IMR-90 (cell line): ENCODE results near the gene ADD3. TPM values are rescaled to one million over a fixed set of nuclear protein-coding genes. Genes with fewer than 3 reads are reported as not detected.

Experiments used
- ATAC-seq: fragments of 200-7000 bp; cut with Tn5 transposase; 2 replicates; pipeline ENCODE4 v1.9.1; 2020; ENCODE audit warnings: low read depth, mild to moderate bottlenecking, moderate library complexity
- BruUV-seq: library from RNA; stranded (reverse); fragments of 400-500 nt; replicated peaks from 2 replicates; lab custom pipeline; 2021; lab: Mats Ljungman, UMichigan
- CTCF ChIA-PET: fragments of 300-600 bp; formaldehyde crosslinking; extraction: SDS; loops from one replicate; lab custom pipeline; 2021; ENCODE audit warnings: antibody characterized with exemption; lab: Yijun Ruan, JAX
- POLR2A ChIA-PET: fragments of 300-600 bp; sonication (Branson Sonifier 250); formaldehyde crosslinking; loops from one replicate; lab custom pipeline; 2022; ENCODE audit warnings: antibody characterized with exemption; ENCODE audit not compliant: unreplicated experiment; lab: Charles Lee
- DNase-seq: peaks from one replicate; pipeline ENCODE4 v3.0.0; 2013
- H2AFZ ChIP-seq: replicated peaks from 2 replicates; pipeline ENCODE3; 2013; ENCODE audit warnings: low read length, mild to moderate bottlenecking; ENCODE audit not compliant: poor library complexity
- H2AK5ac ChIP-seq: 2 replicates; pipeline ENCODE4 v1.6.1; 2013; ENCODE audit warnings: low read depth, low read length, inconsistent platforms
- H2AK9ac ChIP-seq: replicated peaks from 2 replicates; pipeline ENCODE3; 2013; ENCODE audit warnings: mild to moderate bottlenecking, low read depth, low read length, moderate library complexity; ENCODE audit not compliant: poor library complexity
- H2BK120ac ChIP-seq: 2 replicates; pipeline ENCODE4 v1.6.1; 2013; ENCODE audit warnings: low read depth, low read length, inconsistent platforms
- H2BK15ac ChIP-seq: 3 replicates; pipeline ENCODE4 v1.6.1; 2013; ENCODE audit warnings: low read depth, low read length, inconsistent platforms
- H2BK20ac ChIP-seq: 2 replicates; pipeline ENCODE4 v1.6.1; 2013; ENCODE audit warnings: low read depth, mild to moderate bottlenecking, inconsistent platforms, low read length, moderate library complexity
- H2BK5ac ChIP-seq: 2 replicates; pipeline ENCODE4 v1.6.1; 2013; ENCODE audit warnings: mild to moderate bottlenecking, low read depth, low read length, inconsistent platforms; ENCODE audit not compliant: poor library complexity, severe bottlenecking
- H3K14ac ChIP-seq: replicated peaks from 2 replicates; pipeline ENCODE4 v1.6.1; 2013; ENCODE audit warnings: low read depth, low read length, inconsistent platforms
- H3K18ac ChIP-seq: 2 replicates; pipeline ENCODE4 v1.6.1; 2013; ENCODE audit warnings: low read depth, low read length, control low read depth
- H3K23ac ChIP-seq: 2 replicates; pipeline ENCODE4 v1.6.1; 2013; ENCODE audit warnings: low read depth, low read length, inconsistent platforms
- H3K27ac ChIP-seq: 2 replicates; pipeline ENCODE4 v1.5.1; 2013; ENCODE audit warnings: mild to moderate bottlenecking, control low read depth, low read length; ENCODE audit not compliant: insufficient read depth
- H3K27me3 ChIP-seq: 2 replicates; pipeline ENCODE4 v1.6.1; 2013; ENCODE audit warnings: low read length; ENCODE audit not compliant: control insufficient read depth, insufficient read depth
- H3K36me3 ChIP-seq: 2 replicates; pipeline ENCODE4 v1.6.1; 2013; ENCODE audit warnings: low read length, mixed read lengths; ENCODE audit not compliant: control insufficient read depth, insufficient read depth
- H3K4ac ChIP-seq: 2 replicates; pipeline ENCODE4 v1.6.1; 2013; ENCODE audit warnings: low read depth, low read length, inconsistent platforms
- H3K4me1 ChIP-seq: 2 replicates; pipeline ENCODE4 v1.6.1; 2013; ENCODE audit warnings: low read length, mixed read lengths; ENCODE audit not compliant: control insufficient read depth, insufficient read depth
- H3K4me2 ChIP-seq: 2 replicates; pipeline ENCODE4 v1.6.1; 2013; ENCODE audit warnings: low read depth, mild to moderate bottlenecking, control low read depth, low read length, moderate library complexity
- H3K4me3 ChIP-seq: 2 replicates; pipeline ENCODE4 v1.5.1; 2013; ENCODE audit warnings: low read depth, mild to moderate bottlenecking, control low read depth, low read length, moderate library complexity; ENCODE audit not compliant: insufficient read depth
- H3K56ac ChIP-seq: 2 replicates; pipeline ENCODE4 v1.6.1; 2013; ENCODE audit warnings: low read length, inconsistent platforms; ENCODE audit not compliant: insufficient read depth; ENCODE audit errors: extremely low read depth
- H3K79me1 ChIP-seq, 2 experiments: 2 replicates each; pipeline ENCODE4 v1.6.1; 2013; ENCODE audit warnings: low read length in 2 of 2, inconsistent platforms in 1 of 2, low read depth in 1 of 2
- H3K9ac ChIP-seq: 2 replicates; pipeline ENCODE4 v1.6.1; 2013; ENCODE audit warnings: low read depth, low read length, control low read depth
- H3K9me1 ChIP-seq: 2 replicates; pipeline ENCODE4 v1.6.1; 2013; ENCODE audit warnings: low read length, inconsistent platforms; ENCODE audit not compliant: insufficient read depth
- H3K9me3 ChIP-seq: 2 replicates; pipeline ENCODE4 v1.6.1; 2013; ENCODE audit warnings: low read length; ENCODE audit not compliant: control insufficient read depth, insufficient read depth
- H4K20me1 ChIP-seq: 2 replicates; pipeline ENCODE4 v1.6.1; 2013; ENCODE audit warnings: low read length, inconsistent platforms; ENCODE audit not compliant: insufficient read depth
- H4K5ac ChIP-seq: 2 replicates; pipeline ENCODE4 v1.6.1; 2013; ENCODE audit warnings: mild to moderate bottlenecking, low read depth, low read length, control low read depth
- H4K8ac ChIP-seq, 2 experiments: 2 replicates each; pipeline ENCODE4 v1.6.1; 2013; ENCODE audit warnings: low read depth in 2 of 2, low read length in 2 of 2, control low read depth in 1 of 2, inconsistent platforms in 1 of 2
- H4K91ac ChIP-seq: 2 replicates; pipeline ENCODE4 v1.6.1; 2013; ENCODE audit warnings: low read depth, low read length, inconsistent platforms; ENCODE audit not compliant: insufficient read depth
- BHLHE40 ChIP-seq: fragments of 150-350 bp; IDR thresholded peaks from 2 replicates; pipeline ENCODE4 v1.6.1; 2016; ENCODE audit warnings: mild to moderate bottlenecking, low read depth, low read length
- CEBPB ChIP-seq: IDR thresholded peaks from 2 replicates; pipeline ENCODE4 v1.6.1; 2012; ENCODE audit warnings: low read depth, low read length, improper control_type of control experiment
- CHD1 ChIP-seq: IDR thresholded peaks from 2 replicates; pipeline ENCODE4 v1.6.1; 2012; ENCODE audit warnings: low read depth, low read length, improper control_type of control experiment
- ELK1 ChIP-seq: fragments of 150-350 bp; IDR thresholded peaks from 2 replicates; pipeline ENCODE4 v1.6.1; 2016; ENCODE audit warnings: low read depth, mild to moderate bottlenecking, low read length, moderate library complexity, borderline replicate concordance
- FOS ChIP-seq: fragments of 150-350 bp; IDR thresholded peaks from 2 replicates; pipeline ENCODE4 v1.6.1; 2016; ENCODE audit warnings: low read depth, low read length
- MAFK ChIP-seq: IDR thresholded peaks from 2 replicates; pipeline ENCODE4 v1.6.1; 2012; ENCODE audit warnings: low read depth, low read length, improper control_type of control experiment
- MAZ ChIP-seq: IDR thresholded peaks from 2 replicates; pipeline ENCODE4 v1.6.1; 2012; ENCODE audit warnings: low read depth, mild to moderate bottlenecking, low read length, improper control_type of control experiment, moderate library complexity, borderline replicate concordance
- MXI1 ChIP-seq: IDR thresholded peaks from 2 replicates; pipeline ENCODE4 v1.6.1; 2012; ENCODE audit warnings: low read depth, mild to moderate bottlenecking, low read length, moderate library complexity, borderline replicate concordance
- NFE2L2 ChIP-seq: fragments of 150-350 bp; IDR thresholded peaks from 2 replicates; pipeline ENCODE4 v1.6.1; 2016; ENCODE audit warnings: low read depth, mild to moderate bottlenecking, low read length
- POLR2A ChIP-seq: IDR thresholded peaks from 2 replicates; pipeline ENCODE4 v1.6.1; 2012; ENCODE audit warnings: mild to moderate bottlenecking, low read depth, low read length
- RAD21 ChIP-seq: IDR thresholded peaks from 2 replicates; pipeline ENCODE4 v1.6.1; 2012; ENCODE audit warnings: low read length, improper control_type of control experiment
- RCOR1 ChIP-seq: IDR thresholded peaks from 2 replicates; pipeline ENCODE4 v1.6.1; 2012; ENCODE audit warnings: mild to moderate bottlenecking, low read length, improper control_type of control experiment; ENCODE audit not compliant: insufficient replicate concordance
- RFX5 ChIP-seq: IDR thresholded peaks from 2 replicates; pipeline ENCODE4 v1.8.0; 2012; ENCODE audit warnings: low read depth, mild to moderate bottlenecking, low read length, moderate library complexity
- SMC3 ChIP-seq: fragments of 150-350 bp; IDR thresholded peaks from 2 replicates; pipeline ENCODE4 v1.6.1; 2016; ENCODE audit warnings: low read depth, mild to moderate bottlenecking, antibody characterized with exemption, low read length, moderate library complexity
- USF2 ChIP-seq: fragments of 150-350 bp; IDR thresholded peaks from 2 replicates; pipeline ENCODE4 v1.6.1; 2017; ENCODE audit warnings: mild to moderate bottlenecking, antibody characterized with exemption, low read length, low read depth
- WGBS, 2 experiments: methylation state at CpG; one replicate each; pipeline versions ENCODE4 v1.1.5 to v1.1.7; 2013; ENCODE audit warnings: missing lambda C conversion rate in 2 of 2; ENCODE audit not compliant: insufficient read length in 1 of 2; ENCODE audit errors: extremely low coverage in 2 of 2; 5-methylcytosine and 5-hydroxymethylcytosine counted together
- dilution Hi-C: fragments of 300-500 bp; cut with HindIII; formaldehyde crosslinking; loops from one replicate; pipeline ENCODE4 v1.14.3; 2018; ENCODE audit warnings: low sequenced_read_pairs; ENCODE audit not compliant: unreplicated experiment
- in situ Hi-C: fragments of 300-500 bp; cut with MboI; formaldehyde crosslinking; loops from 3 replicates; pipeline ENCODE4 v1.14.3; 2019; ENCODE audit warnings: low sequenced_read_pairs, inconsistent platforms, mixed read lengths
- intact Hi-C: fragments of 100-400 bp; cut with micrococcal nuclease; formaldehyde crosslinking; loops from 2 replicates; pipeline ENCODE4 v1.10.0; 2022
- polyA plus RNA-seq, 3 experiments: library from polyadenylated mRNA; depleted of rRNA; stranded (reverse); fragments of >200 nt; gene quantifications; 2 replicates each; pipeline ENCODE4 v1.2.3, GENCODE V29; 2012; ENCODE audit warnings: low replicate concordance in 1 of 3
- total RNA-seq: library from RNA; depleted of rRNA; stranded (reverse); fragments of >200 nt; gene quantifications from 2 replicates; pipeline ENCODE4 v1.2.3, GENCODE V29; 2012
- TF ChIP-seq, protein P1 (sequence below): conservative IDR thresholded peaks from 2 replicates; pipeline ENCODE4 v1.5.1; 2012; ENCODE audit warnings: mild to moderate bottlenecking, low read depth, low read length, improper control_type of control experiment

Gene ADD3
- total and polyA plus RNA-seq, 2 of the 4 experiments (the other 2 are of a cell fraction): 138 to 212 TPM

DNA sequence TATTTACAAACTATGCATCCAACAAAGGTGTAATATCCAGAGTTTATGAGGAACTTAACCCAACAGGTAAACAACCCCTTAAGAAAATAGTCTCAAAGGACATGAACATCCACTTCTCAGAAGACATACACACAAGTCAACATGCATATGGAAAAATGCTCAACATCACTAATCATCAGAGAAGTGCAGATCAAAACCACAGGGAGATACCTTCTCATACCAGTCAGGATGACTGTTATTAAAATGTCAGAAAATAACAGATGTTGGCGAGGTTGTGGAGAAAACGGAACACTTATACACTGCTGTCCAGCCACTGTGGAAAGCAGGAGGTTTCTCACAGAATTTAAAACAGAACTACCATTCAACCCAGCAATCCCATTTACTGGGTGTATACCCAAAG, 84.0 kb downstream of the ADD3 start:
- no peak for DNase-seq
- no peak overlapping the region for H4K8ac ChIP-seq

More for the DNA sequence above, 84.0 kb downstream of the ADD3 start:
- WGBS, 2 experiments: no CpG with 5 or more reads among the region's 2 CpGs
- no peak for TF ChIP-seq NFE2L2
- no peak for TF ChIP-seq RFX5
- no peak for TF ChIP-seq ELK1
- no peak for TF ChIP-seq BHLHE40
- no peak for TF ChIP-seq RAD21
- TF ChIP-seq, protein P1, sequence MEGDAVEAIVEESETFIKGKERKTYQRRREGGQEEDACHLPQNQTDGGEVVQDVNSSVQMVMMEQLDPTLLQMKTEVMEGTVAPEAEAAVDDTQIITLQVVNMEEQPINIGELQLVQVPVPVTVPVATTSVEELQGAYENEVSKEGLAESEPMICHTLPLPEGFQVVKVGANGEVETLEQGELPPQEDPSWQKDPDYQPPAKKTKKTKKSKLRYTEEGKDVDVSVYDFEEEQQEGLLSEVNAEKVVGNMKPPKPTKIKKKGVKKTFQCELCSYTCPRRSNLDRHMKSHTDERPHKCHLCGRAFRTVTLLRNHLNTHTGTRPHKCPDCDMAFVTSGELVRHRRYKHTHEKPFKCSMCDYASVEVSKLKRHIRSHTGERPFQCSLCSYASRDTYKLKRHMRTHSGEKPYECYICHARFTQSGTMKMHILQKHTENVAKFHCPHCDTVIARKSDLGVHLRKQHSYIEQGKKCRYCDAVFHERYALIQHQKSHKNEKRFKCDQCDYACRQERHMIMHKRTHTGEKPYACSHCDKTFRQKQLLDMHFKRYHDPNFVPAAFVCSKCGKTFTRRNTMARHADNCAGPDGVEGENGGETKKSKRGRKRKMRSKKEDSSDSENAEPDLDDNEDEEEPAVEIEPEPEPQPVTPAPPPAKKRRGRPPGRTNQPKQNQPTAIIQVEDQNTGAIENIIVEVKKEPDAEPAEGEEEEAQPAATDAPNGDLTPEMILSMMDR: no peak
- TF ChIP-seq FOS: no peak
- TF ChIP-seq MXI1: no peak
- no peak for TF ChIP-seq SMC3
- TF ChIP-seq MAFK: no peak
- no peak for TF ChIP-seq CHD1
- TF ChIP-seq POLR2A: no peak
- no peak for TF ChIP-seq CEBPB
- no peak for TF ChIP-seq RCOR1
- no peak for TF ChIP-seq USF2
- TF ChIP-seq MAZ: no peak
- H3K56ac ChIP-seq: no peak overlapping the region
- no peak overlapping the region for H3K4me3 ChIP-seq
- H4K91ac ChIP-seq: no peak overlapping the region
- no peak overlapping the region for H3K27ac ChIP-seq
- in situ Hi-C loops (no loop called here), dilution Hi-C loops (no loop called here), intact Hi-C loops (no loop called here)
- H3K4me2 ChIP-seq: no peak overlapping the region
- H2BK5ac ChIP-seq: no peak overlapping the region
- BruUV-seq: no TSS peak
- H3K27me3 ChIP-seq: no peaks in the 10 kb centered on the region
- no peak overlapping the region for H2BK20ac ChIP-seq
- H3K4ac ChIP-seq: no peak overlapping the region
- no peak overlapping the region for H3K9ac ChIP-seq
- H2AK5ac ChIP-seq: no peak overlapping the region
- H2BK15ac ChIP-seq: no peak overlapping the region
- ChIA-PET POLR2A (no interaction called here), CTCF (no interaction called here)
- no peak overlapping the region for H2AK9ac ChIP-seq
- no peaks in the 10 kb centered on the region for H4K20me1 ChIP-seq
- no peak overlapping the region for H3K14ac ChIP-seq
- H3K18ac ChIP-seq: no peak overlapping the region
- no peak for ATAC-seq
- no peaks in the 10 kb centered on the region for H3K9me1 ChIP-seq
- H2BK120ac ChIP-seq: no peak overlapping the region
- peaks cover 9 to 47% of the 10 kb centered on the region in 2 experiments for H3K79me1 ChIP-seq
- H3K4me1 ChIP-seq: no peaks in the 10 kb centered on the region
- H3K36me3 ChIP-seq: no peaks in the 10 kb centered on the region
- H4K5ac ChIP-seq: no peak overlapping the region
- H2AFZ ChIP-seq: no peak overlapping the region
- no peaks in the 10 kb centered on the region for H3K9me3 ChIP-seq
- no peak overlapping the region for H3K23ac ChIP-seq
